Glomerular endothelial cell (primary cell): ENCODE results near the gene LRRC46. TPM values are rescaled to one million over a fixed set of nuclear protein-coding genes. Genes with fewer than 3 reads are reported as not detected.

ENCODE experiments used
- DNase-seq: peaks from one replicate; pipeline ENCODE4 v3.0.0-alpha.2; 2011; ENCODE audit warnings: low read depth, low spot score; ENCODE audit errors: extremely low read depth
- total RNA-seq: library from RNA; depleted of rRNA; stranded (reverse); fragments of >200 nt; gene quantifications from 2 replicates; pipeline ENCODE4 v1.2.3, GENCODE V29; 2015

LRRC46 gene
- total RNA-seq, 1 donor from 2014 or later, result not detected

DNA sequence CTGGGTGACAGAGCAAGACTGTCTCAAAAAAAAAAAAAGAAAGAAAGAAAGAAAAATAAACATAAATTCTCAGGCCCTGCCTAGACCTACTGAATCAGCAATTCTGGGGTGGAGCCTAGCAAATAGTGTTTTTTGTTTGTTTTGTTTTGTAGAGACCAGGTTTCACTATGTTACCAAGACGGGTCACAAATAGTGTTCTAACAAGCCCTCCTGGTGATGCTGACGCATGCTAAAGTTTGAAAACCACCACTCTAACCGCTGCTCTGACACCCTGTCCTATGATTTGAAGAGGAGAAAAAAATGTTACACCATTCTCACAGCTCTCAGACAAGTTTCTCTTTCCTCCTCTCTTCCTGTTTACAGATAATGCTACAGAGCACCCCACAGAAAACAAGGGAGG, 1.6 kb upstream of the LRRC46 start:
- DNase-seq, result no peak

DNA sequence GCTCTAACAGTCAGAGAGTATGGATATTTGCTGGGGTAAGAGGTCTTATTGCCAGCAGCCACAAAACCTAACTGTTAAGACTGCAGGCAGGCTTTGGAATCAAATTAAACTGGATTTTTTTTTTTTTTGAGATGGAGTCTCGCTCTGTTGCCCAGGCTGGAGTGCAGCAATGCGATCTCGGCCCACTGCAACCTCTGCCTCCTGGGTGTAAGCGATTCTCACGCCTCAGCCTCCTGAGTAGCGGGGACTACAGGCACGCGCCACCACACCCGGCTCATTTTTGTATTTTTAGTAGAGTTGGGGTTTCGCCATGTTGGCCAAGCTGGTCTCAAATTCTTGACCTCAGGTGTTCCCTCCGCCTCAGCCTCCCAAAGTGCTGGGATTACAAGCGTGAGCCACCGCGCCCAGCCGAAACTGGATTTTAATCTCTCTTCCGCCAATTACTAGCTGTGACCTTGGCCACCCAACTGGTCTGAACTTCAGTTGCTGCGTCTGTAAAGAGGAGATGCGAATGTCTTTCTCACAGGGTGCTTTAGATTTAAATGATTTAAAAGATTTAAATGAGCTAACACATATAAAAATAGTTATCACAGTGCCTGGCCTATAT, 971 bp upstream of the LRRC46 start:
- DNase-seq, result no peak

DNA sequence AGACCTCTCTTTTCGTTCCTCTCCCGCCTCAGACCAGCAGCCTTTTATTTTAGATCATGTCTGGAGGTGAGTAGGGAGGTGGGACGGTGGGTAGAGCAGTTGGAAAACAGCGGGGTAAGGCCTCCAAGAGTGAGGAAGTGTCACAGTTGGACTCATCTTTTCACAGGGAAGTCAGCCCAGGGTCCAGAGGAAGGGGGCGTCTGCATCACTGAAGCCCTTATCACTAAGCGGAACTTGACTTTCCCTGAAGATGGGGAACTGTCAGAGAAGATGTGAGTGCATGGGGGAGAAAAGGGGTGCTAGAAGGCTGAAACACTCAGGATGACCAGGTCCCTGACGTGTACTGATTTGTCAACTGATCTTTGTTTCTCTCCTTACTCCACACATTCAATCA, 461 bp downstream of the LRRC46 start:
- DNase-seq, result no peak

DNA sequence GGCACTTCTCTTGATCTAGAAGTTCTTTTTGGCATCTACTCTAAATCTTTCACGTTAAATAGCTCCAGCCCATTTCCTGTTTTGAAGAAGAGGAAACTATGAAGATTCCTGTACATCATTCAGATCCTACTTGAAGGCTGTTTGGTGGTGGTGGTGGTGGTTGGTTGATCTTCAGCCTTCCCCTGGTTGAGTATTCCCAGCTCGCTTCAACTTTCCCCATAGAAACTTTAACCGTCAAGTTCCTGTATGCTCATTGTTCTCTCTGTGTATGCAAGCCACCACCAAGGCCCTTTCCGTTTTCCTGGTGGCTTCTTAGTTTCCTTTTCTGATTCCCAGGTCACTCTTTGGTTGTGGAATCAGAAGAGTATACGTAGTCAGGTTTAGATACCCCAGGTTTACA, 3.3 kb downstream of the LRRC46 start:
- no peak for DNase-seq

DNA sequence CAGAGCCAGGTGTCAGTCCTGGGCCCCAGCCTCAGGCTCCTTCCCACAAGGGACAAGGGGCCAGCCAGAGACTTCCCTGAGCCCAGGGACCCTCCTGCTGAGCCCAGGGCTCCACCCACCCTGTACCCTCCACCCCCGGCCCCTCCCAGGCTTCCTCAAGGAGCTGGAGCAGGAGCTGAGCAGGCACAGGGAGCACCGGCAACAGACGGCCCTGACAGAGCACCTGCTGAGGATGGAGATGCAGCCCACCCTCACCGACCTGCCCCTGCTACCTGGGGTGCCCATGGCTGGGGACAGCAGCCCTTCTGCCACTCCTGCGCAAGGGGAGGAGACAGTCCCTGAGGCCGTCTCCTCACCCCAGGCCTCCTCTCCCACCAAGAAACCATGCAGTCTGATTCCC, 5.1 kb downstream of the LRRC46 start:
- no peak for DNase-seq

DNA sequence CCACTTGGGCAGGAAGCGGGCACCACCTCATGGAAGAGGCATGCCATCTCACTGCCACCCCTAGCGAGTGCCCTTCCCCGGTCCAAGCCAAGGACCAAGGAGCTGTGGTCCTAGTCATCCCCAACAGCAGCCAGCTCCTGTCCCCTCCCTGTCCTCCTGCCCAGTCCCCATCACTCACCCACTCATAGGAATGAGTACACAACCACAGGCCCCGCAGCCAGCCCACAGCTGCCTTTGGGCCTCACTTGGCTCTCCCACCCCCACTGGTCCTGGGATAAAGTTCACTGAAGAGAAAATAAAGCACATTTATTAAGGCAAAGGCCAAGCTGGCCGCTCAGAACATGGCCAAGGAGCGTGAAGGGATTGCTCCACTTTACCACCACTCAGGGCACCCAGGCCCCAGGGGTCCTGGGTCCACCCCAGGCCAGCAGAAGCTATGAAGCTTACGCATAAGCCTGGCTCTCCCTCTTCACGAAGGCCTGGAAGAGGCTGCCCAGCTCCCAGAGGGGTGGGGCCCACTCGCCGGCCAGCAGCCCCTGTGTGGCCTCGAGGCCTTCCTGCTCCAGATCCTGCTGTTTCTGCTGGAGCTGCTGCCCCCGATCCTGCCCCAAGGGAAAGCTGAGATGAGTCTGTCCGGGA, 6.0 kb downstream of the LRRC46 start:
- no peak for DNase-seq

DNA sequence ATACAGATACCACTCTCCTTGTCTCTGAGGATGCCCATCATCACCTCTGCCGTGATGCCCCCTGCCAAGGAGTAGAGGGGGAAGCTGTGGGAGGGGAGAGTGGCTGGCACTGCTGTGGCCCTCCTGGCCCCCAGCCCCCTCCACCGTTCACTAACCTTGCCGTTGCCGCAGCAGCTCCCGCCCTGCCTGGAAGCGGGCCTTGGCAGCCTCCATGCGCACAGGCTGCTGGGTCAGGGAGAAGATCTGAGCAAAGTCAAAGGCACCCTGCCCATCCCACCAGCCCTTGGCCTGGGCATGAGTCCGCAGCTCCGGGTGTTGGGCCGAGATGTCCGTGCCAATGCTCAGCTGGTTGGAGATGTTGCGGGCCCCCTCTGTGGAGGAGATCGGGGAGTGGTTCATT, 7.2 kb downstream of the LRRC46 start:
- no peak for DNase-seq

DNA sequence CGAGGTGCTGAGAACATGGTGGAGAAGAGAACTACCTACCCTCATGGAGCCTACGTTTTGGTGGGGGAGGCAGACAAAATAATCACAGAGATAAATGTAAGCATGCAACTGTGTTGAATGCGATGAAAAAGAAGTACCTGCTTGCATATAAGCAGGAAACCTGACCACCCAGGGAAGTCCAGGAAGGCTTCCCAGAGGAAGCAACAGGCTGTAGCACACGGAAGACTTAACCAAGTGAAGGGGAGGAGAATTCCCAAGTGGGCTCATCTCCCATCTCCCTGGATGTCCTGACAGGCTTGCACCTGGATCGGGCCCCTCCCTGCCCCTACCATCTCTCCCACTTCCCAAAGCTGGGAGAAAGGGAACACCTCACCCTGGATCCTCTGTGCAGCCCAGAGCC, 7.6 kb downstream of the LRRC46 start:
- no peak for DNase-seq

DNA sequence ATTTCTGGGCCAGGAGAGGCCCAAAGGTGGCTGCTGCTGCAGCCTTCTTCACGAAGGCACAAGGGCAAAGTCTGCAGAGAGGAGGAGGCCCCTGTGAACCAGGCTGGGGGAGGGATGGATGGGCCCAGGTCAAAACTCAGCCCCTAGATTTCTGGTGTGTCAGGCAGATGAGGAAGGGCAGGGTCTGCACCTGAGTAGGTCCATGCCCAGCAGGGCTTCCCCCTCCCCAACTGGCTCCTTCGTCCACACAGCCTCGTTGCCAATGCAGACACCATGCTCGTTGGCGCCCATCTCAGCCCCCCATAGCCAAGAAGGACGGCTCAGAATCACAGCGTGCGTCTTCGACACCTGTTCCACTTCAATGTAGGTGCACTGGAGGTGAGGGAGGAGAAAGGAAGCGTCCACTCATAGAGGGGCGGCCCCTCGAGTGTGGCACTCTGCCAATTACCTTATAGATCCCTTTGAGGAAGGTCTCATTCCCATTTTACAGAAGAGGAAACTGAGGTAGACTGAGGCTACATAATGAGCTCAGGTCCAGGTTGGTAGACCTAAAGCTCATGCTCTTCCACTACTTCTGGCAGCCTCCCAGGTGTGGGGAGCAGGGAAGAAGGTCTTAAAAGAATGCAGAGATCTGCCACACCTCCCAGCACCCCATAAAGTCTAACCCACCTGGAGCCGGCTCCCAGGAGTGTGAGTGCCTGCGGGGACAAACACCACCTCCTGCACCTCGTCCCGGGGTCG, 8.7 kb downstream of the LRRC46 start:
- no peak for DNase-seq

DNA sequence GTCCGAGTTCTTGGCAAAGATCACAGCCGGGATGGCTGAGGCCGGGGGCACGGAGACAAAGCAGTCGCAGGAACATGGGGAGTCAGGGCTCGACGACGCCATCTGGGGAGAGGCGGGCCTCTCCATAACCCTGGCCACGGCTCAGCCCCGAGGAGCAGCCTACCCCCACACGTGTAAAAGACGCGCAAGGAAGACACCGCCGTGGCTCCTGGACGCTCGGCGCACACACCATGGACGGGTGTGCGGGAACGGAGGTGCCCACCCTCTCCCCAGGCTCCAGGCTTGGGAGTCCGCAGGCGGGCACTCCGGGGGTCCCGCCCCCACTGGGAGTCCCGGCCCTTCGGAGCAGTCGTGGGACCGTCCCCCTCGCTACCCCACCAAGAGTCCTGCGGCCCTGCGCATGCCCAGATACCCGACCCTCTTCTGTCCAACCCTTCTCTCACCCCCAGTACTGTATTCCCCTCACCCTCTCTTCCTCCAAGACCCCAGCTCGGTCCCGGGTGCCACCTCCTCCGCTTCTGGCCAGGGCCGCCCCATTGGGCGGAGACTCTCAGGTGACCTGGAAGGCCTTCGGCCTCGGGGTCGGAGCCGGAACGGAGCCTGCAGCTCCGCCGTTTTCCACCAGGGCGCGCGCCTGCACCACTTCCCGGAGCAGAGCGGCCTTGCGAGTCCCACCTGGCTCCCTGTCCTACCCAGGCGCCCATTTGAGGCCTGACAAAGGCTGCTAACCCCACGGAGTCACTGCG, 9.4 kb downstream of the LRRC46 start, which contains the start of gene SCRN2:
SCRN2 (minus strand) TSS at position 532 of the 746 bp plus-strand sequence; CDS start at position 102, 430 bp downstream.
- no peak for DNase-seq

DNA sequence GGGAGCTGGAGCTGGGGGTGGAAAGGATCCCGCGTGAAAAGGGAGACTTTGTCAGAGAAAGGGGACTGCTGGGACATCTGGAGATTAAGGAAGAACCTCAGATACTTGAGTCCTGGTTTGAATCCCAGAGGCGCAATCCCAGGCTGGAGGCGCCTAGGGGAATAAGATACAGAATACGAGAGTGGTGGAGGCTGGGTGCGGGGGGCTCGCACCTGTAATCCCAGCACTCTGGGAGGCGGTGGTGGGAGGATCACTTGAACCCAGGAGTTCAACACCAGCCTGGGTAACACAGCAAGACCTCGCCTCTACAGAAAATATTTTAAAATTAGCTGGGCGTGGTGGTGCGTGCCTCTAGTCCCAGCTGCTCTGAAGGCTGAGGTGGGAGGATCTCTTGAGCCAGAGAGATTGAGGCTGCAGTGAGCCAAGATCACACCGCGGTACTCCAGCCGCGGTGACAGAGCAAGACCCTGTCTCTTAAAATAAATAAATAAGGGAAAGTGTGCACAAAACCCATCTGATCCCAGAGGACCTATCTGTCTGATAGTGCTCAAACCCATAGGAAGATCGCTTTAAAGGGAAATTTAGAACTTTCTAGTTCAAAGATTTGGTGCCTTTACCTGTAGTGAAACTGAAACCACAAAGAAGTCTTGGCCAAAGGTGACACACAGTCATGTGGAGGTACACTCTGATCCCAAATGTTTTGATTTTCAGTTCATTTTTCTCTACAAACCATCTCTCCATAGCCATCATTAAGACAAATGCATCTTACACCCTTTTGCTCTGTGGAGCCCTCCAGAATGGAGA, 10.2 kb downstream of the LRRC46 start:
- no peak for DNase-seq

DNA sequence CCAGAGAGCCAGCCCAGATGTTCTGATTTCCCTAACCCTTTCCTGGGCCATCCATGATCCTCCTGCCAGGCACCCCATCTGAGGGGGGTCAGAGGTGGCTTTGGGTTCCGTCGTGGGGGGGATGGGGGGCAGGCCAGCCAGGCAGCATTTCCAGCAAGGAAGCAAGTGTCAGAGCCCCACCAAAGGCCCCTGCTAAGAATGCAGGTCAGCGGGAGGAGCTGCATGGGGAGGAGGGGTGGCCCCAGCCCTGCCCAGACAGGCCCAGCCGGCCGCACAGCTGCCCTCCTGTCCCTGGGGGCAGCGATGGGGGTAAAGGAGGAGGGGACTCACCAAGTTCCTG, 11.9 kb downstream of the LRRC46 start:
- DNase-seq, result no peak

DNA sequence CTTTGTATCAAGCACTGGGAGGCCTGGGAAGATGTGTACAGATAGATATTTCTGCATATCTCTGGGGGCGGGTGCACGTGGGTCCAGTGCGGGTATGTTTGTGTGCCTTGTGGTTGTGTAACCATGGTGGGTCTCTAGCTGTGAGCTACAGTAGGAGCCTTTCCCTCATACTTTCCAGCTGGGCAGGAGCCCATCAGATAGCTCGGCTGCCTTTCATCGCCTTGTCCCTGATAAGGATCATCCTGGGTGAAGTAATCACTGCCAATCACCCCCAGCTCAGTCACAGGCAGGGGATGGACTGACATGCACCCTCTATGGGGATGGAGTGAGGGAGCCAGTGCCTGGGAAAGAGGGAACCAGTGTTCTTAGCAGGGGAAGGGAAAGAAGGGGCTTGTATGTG, 12.8 kb downstream of the LRRC46 start:
- DNase-seq, result no peak

DNA sequence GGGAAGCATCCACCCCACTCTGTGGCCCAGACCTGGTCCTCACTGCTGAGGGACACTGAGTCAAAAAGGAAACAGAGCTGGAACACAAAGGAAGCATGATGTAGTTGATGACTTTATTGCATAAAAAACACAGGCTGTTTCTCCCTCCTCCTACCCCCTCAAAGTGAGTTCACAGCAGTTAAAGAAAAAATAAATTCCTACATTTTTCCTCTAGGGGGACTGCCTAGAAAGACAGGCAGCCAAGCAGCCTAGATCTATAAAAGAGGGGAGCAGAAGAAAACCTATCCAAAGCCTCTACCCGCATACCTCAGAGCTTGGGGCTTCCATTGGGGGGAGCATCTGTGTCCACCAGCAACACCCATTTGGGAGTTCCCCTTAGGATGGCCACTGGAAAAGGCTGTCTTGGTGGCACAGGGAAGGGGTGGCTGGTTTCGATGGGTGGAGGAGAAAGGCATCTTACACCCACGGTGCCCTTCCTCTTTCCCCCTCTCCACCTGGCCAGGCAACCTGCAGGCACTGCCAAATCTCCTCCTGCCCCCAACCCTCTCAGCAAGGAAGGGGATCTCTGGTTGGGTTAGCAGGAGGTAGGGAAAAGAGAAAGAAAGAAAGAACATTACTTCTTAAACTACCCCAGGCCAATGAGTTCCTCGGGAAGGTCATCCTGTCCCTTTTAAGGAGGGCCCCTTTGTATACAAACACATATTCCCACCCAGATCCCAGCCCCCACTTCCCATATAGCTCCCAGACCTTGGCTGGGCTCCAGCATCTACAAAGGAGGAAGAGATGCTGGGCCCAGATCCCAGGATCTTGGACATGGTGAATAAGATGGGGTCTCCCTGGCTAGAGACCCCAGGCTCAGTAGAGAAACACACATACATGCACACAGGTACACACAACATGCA, 13.6 kb downstream of the LRRC46 start:
- DNase-seq, result no peak

DNA sequence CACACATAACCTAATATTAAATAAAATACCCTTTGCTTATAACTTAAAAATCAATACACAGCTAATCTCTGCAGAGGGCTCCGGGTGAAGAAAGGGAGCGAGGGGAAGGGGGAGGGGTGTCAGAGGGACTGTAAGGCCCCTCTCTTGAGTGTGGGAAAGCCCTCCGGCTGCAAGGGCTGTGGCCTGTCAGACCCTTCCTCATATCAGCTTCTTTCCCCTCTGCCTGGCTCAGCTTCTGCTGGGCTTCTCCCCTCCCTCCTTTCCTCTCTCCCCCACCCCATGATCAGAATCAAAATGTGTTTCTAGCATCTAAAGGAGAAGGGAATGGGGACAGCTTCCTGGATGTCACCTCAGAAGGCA, 14.2 kb downstream of the LRRC46 start:
- no peak for DNase-seq

DNA sequence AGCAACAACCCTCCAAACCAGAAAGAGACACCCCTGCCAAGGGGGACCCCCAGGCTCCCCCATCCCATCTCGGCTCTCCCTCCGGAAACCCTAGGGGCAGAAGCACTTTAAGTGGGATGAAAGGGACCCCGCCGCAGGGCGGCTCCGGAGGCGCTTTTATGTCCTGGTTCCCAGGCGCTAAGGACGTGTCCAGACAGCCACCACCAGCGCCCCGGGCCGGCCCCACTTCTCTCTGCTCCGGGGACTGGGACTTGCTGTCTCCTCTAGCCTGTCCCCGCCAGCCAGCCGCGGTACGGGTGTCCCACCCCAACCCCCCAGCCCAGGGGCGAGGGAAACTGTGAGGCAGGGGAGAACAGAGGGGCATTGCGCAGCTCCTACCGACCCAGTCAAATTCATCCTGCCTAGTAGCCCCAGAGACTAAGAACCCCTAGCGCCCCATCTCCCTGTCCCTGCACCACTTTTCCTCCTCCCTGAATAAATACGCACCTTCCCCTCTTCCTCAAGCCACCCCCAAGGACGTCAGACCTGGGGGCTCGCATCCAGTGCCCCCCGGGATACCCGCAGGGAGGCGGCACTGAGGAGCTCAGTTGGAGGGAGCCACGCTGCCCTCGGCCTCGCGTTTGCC, 15.4 kb downstream of the LRRC46 start:
- no peak for DNase-seq

DNA sequence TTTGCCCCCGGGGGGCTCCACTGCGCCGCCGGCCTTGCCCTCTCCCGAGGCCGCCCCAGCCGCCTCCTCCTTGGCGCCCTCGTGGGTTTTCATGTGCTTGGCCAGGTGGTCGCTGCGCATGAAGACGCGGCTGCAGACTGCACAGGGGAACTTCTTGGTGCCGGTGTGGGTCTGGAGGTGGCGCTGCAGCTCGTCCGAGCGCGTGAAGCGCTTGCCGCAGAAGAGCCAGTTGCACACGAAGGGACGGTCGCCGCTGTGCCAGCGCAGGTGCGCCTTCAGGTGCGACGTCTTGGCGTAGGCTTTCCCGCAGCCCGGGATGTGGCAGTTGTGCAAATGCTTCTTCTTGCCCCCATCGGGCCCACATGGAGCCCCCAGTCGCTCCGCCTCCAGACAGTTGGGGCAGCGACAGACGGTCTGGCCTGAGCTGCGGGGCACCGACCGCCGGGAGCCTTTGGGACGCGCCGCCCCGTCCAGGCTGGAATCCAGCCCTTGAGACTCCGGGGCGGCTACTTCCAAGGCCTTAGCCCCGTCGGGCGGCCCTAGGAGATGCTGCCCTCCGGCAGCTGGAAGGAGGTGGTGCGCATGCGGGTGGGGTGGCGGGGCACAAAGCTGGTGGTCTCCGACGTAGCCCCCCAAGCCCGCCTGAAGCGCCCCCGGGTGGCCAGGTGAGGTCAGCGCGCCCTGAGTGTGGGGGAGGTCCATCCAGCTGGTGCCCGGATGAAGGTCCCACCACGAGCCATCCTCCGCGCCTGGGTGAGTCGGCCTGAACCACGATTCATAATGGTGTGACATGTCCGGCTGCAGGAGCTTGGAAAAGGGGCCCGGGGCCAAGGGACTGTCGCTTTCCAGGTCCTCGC, 16.1 kb downstream of the LRRC46 start:
- DNase-seq, result no peak

DNA sequence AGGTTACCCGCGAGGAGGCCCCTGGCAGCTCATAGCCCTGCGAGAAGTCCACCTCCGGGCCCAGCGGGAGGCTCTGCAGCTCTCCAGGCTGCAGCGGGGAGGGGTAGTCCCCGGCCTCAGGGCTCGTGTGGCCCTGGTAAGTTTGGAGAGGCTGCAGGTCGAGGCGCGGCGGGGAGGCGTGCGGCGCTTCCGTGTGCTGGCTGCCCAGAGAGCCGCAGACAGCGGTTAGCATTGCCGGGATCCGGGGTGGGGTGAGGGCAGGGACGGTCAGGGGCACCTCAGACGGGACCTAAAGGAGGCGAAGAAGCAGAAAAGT, 16.7 kb downstream of the LRRC46 start:
- no peak for DNase-seq

DNA sequence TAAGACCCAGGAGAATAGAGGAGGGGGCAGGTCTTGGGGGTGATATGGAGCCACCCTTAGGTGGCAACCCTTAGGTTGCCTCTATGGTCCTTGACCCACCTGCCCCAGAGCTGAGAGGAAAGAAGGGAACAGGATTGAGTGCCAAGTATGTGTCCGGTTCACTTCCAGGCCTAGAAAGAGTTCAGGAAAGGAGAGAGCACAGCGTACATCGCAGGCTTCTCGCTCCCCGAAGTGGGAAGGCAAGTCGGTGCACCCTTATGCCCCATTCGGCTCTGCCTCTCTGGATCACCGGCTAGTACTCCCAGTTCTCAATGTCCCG, 18.9 kb downstream of the LRRC46 start:
- no peak for DNase-seq
